Keratinocyte (primary cell): Measurements from ENCODE around the gene USE1.

ENCODE experiments used
- EZH2 ChIP-seq: IDR thresholded peaks from one replicate; pipeline ENCODE4 v1.6.1; 2012; ENCODE audit warnings: inconsistent platforms, mild to moderate bottlenecking, low read length, moderate library complexity
- TF ChIP-seq, protein P1 (sequence below), 3 experiments: IDR thresholded peaks in 1 of 3; conservative IDR thresholded peaks in 1 of 3; optimal IDR thresholded peaks in 1 of 3; 2 replicates in 2 of 3; 3 replicates in 1 of 3; pipeline versions ENCODE3 to v1.5.1; 2011; ENCODE audit warnings: low read length in 3 of 3, mild to moderate bottlenecking in 3 of 3, moderate library complexity in 2 of 3, control low read depth in 1 of 3, inconsistent platforms in 1 of 3; ENCODE audit not compliant: insufficient read depth in 2 of 3; ENCODE audit errors: extremely low read depth in 1 of 3

DNA sequence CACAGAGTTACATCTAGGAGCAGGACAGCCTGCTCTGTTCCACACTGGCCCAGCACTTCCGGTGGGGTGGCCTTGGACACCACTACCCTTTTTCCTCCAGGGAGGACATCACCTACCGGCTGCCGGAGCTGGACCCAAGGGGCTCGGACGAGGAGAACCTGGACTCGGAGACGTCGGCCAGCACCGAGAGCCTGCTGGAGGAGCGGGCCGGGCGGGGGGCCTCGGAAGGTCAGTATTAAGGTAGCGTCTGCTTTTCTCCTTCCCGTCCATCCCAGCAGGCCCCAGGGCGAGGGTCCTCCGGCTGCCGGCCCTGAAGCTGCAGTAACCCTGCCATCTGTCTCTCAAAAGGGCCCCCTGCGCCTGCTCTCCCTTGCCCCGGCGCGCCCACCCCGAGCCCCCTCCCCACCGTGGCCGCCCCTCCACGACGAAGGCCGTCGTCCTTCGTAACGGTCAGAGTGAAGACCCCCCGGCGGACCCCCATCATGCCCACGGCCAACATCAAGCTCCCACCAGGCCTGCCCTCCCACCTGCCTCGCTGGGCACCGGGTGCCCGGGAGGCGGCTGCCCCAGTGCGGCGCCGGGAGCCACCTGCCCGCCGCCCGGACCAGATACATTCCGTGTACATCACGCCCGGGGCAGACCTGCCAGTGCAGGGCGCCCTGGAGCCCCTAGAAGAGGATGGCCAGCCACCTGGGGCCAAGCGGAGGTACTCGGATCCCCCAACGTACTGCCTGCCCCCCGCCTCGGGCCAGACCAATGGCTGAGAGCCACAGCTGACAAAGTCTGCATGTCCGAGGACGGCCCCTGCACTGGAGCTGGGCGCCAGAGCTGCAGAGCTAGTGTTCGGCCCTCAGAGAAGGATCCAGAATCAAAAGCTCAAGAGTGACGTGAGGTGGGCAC, 3.4 kb upstream of the USE1 start:
- TF ChIP-seq, protein P1, sequence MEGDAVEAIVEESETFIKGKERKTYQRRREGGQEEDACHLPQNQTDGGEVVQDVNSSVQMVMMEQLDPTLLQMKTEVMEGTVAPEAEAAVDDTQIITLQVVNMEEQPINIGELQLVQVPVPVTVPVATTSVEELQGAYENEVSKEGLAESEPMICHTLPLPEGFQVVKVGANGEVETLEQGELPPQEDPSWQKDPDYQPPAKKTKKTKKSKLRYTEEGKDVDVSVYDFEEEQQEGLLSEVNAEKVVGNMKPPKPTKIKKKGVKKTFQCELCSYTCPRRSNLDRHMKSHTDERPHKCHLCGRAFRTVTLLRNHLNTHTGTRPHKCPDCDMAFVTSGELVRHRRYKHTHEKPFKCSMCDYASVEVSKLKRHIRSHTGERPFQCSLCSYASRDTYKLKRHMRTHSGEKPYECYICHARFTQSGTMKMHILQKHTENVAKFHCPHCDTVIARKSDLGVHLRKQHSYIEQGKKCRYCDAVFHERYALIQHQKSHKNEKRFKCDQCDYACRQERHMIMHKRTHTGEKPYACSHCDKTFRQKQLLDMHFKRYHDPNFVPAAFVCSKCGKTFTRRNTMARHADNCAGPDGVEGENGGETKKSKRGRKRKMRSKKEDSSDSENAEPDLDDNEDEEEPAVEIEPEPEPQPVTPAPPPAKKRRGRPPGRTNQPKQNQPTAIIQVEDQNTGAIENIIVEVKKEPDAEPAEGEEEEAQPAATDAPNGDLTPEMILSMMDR (optimal IDR thresholded peaks at IDR 0.05 in 1 of 3, IDR thresholded peaks at IDR 0.05 in 1 of 3, conservative IDR thresholded peaks at IDR 0.05 in 1 of 3; ENCODE audit: extremely low read depth in 1 of 3, insufficient read depth in 2 of 3, low read length in 3 of 3), result no peak
- no peak for TF ChIP-seq EZH2
